Muscle layer of duodenum (tissue), 2 donors: ENCODE results near the gene TRAF3IP1.
"Not testable (repeated sequence)": the region's sequence is repeated elsewhere in the genome, so short reads cannot be mapped to it uniquely, and the experiment has no call there.

Experiments
- H3K27ac ChIP-seq: one replicate; pipeline ENCODE4 v1.7.0; 2013; ENCODE audit warnings: mild to moderate bottlenecking, low read length
- H3K27me3 ChIP-seq: one replicate; pipeline ENCODE4 v1.7.0; 2013; ENCODE audit warnings: low read depth, mild to moderate bottlenecking, control low read depth, low read length
- H3K36me3 ChIP-seq, 2 donors: one replicate each; pipeline ENCODE4 v1.7.0; 2013; ENCODE audit warnings: low read length in 2 of 2, control low read depth in 1 of 2, mild to moderate bottlenecking in 1 of 2; ENCODE audit not compliant: insufficient read depth in 2 of 2, control insufficient read depth in 1 of 2
- H3K4me1 ChIP-seq, 2 donors: one replicate each; pipeline ENCODE4 v1.7.0; 2013; ENCODE audit warnings: low read length in 2 of 2, mild to moderate bottlenecking in 2 of 2, control low read depth in 1 of 2, moderate library complexity in 1 of 2; ENCODE audit not compliant: insufficient read depth in 2 of 2, control insufficient read depth in 1 of 2
- H3K4me3 ChIP-seq, 2 donors: one replicate each; pipeline ENCODE4 v1.7.0; 2013; ENCODE audit warnings: low read length in 2 of 2, low read depth in 1 of 2, mild to moderate bottlenecking in 1 of 2
- H3K9me3 ChIP-seq, 2 donors: one replicate each; pipeline ENCODE4 v1.7.0; 2013; ENCODE audit warnings: low read length in 2 of 2, control low read depth in 1 of 2, mild to moderate bottlenecking in 1 of 2; ENCODE audit not compliant: control insufficient read depth in 1 of 2
- donor health status: healthy.

TRAF3IP1 gene

GRCh38 chr2:238435752-238436096 is 115.4 kb downstream of the TRAF3IP1 start:
- H3K9me3 ChIP-seq: no peaks in the 10 kb centered on the region
- H3K36me3 ChIP-seq: peaks cover 29 to 40% of the 10 kb centered on the region in 2 donors
- H3K4me1 ChIP-seq: peaks cover 0 to 6% of the 10 kb centered on the region in 2 donors
- no peaks in the 10 kb centered on the region for H3K27me3 ChIP-seq
- no peak overlapping the region for H3K4me3 ChIP-seq
- H3K27ac ChIP-seq: no peak overlapping the region

DNA sequence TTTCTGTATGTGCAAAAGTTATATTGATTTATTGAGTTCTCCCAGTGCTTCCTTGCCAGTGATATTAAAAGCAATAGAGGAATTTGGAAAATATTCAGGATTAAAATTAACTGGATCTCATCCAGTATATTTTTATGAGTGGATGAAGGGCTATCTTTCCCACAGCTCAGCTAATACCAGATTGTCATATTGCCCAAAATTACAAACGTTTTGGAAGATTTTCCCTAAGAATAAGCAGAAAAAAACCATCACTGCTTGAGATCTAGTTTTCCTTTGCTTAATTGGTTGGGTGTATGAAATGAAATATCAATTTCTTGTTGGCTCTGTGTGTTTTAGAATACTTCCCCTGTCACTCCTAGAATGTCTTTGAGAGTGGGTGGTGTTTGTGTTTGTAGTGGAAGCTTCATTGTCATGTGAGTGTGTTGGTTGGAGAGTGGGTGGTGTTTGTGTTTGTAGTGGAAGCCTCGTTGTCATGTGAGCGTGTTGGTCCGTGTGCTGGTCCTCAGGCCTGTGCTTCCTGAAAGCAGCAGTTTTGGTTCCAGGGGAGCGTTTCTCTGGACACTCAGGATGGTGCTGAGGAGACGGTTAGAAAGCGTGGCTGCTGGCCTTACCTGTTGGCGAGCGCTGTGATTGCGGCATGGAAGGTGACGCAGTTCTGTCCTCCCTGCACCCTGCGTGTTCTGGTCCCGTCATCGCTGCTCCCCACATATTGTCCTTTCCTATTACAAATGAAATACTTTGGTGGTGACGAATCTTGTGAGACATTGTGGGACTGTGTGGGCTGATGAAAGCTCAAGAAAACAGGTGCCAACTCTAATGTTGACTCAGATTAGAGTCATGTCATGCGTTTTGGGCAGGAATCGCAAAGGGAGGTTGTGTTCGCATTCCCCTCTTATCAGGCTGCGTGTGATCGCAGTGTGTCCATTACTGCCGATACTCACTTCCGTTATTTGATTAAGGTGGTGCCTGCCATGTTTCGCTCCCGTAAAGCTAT is 118.8 kb downstream of the TRAF3IP1 start:
- no peaks in the 10 kb centered on the region for H3K9me3 ChIP-seq
- H3K27ac ChIP-seq: no peak overlapping the region
- H3K4me1 ChIP-seq: peaks cover 0 to 11% of the 10 kb centered on the region in 2 donors
- H3K4me3 ChIP-seq: no peak overlapping the region
- no peaks in the 10 kb centered on the region for H3K27me3 ChIP-seq
- H3K36me3 ChIP-seq: peaks cover 21 to 28% of the 10 kb centered on the region in 2 donors

DNA sequence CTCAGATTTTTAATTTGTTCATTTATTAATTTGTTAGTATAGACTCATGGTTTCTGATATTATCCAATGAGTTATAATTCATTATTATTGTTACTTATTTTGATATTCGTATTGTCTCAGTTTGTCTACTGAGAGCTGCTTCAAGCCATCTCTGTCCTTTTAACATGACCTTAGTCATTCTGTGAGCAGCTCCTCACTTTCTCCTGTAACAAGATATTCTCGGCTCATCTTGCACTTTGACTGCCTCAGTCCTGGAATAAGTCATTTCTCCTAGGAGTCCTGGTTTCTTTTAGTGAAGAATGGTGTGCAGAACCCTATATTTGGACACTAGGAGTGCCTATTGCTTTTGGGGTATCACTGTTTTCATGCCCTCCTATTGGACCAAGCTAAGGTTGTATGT is 119.6 kb downstream of the TRAF3IP1 start:
- Histone ChIP-seq H3K9me3 (no peaks in the 10 kb centered on the region), H3K4me1 (peaks cover 0 to 11% of the 10 kb centered on the region in 2 donors), H3K27ac (no peak overlapping the region), H3K27me3 (no peaks in the 10 kb centered on the region), H3K4me3 (no peak overlapping the region), H3K36me3 (peaks cover 21 to 28% of the 10 kb centered on the region in 2 donors)

DNA sequence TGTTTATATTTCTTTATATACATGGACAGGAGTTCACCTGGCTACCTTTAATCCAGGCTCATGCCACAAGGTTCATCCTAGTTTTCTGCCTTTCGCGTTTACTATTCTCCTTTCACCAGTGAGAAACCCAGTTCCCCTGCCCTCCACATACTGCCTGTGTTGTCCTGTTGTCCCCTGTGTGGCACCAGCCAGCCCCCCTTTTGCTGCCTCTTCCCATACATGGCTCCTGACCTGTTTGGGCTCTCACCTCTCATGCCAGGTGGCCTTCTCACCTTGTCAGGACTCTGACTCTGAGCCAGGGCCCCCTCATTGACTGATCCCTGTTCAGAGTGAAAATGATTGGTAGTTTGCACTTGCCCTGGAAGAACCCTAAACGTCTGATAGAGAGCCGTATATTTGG is 120.0 kb downstream of the TRAF3IP1 start:
- Histone ChIP-seq H3K4me1 (peaks cover 0 to 11% of the 10 kb centered on the region in 2 donors), H3K9me3 (no peaks in the 10 kb centered on the region), H3K27me3 (no peaks in the 10 kb centered on the region), H3K4me3 (no peak overlapping the region), H3K36me3 (peaks cover 23 to 28% of the 10 kb centered on the region in 2 donors), H3K27ac (no peak overlapping the region)

- H3K27me3 ChIP-seq: no peaks in the 10 kb centered on the region
- no peaks in the 10 kb centered on the region for H3K9me3 ChIP-seq
- H3K4me3 ChIP-seq: no peak overlapping the region
- H3K27ac ChIP-seq: no peak overlapping the region
- H3K4me1 ChIP-seq: peaks cover 0 to 11% of the 10 kb centered on the region in 2 donors
- H3K36me3 ChIP-seq: peaks cover 25 to 28% of the 10 kb centered on the region in 2 donors
Observed at GRCh38 chr2:238440767-238441166, 120.4 kb downstream of the TRAF3IP1 start.

DNA sequence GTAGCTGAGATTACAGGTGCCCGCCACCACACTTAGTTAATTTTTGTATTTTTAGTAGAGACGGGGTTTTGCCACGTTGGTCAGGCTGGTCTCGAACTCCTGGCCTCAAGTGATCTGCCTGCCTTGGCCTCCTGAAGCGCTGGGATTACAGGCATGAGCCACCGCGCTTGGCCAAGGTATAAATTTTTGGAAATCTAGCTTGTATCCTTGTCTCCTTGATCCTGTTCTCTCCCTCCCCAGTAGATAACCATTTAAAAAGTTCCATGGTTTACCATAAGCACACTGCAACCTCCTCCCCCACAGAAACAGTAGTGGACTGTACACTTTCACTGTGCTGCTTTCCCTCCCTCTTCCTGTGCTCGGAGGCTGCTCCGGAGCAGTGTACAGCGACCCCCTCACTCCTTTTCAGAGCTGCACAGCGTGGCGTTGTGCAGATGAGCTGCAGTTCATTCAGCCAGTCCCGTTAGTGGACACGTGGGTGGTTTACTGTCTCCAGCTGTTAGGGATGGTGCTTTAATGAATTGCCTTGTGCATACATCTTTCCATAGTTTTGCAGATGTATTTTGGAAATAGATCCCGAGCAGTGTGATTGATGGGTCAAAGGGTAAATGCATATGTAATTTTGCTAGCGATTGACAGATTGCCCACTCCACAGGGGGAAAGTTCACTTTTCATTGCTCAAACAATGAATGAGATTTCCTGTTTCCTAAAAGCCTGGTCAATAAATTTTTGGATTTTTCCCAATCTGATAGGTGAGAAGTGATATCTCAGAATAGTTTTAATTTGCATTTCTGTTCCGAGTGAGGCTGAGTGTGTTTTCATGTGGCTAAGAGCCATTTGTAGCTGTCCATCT is 121.2 kb downstream of the TRAF3IP1 start:
- Histone ChIP-seq H3K4me3 (no peak overlapping the region), H3K27ac (no peak overlapping the region), H3K4me1 (peaks cover 0 to 11% of the 10 kb centered on the region in 2 donors), H3K36me3 (peaks cover 32 to 34% of the 10 kb centered on the region in 2 donors), H3K9me3 (no peaks in the 10 kb centered on the region), H3K27me3 (no peaks in the 10 kb centered on the region)

- H3K4me3 ChIP-seq, H3K9me3 ChIP-seq, H3K27me3 ChIP-seq, H3K27ac ChIP-seq: not testable (repeated sequence)
- peaks cover 0 to 11% of the 10 kb centered on the region in 2 donors for H3K4me1 ChIP-seq
- H3K36me3 ChIP-seq: peaks cover 40 to 41% of the 10 kb centered on the region in 2 donors
Observed at GRCh38 chr2:238442257-238442656, 121.9 kb downstream of the TRAF3IP1 start.

DNA sequence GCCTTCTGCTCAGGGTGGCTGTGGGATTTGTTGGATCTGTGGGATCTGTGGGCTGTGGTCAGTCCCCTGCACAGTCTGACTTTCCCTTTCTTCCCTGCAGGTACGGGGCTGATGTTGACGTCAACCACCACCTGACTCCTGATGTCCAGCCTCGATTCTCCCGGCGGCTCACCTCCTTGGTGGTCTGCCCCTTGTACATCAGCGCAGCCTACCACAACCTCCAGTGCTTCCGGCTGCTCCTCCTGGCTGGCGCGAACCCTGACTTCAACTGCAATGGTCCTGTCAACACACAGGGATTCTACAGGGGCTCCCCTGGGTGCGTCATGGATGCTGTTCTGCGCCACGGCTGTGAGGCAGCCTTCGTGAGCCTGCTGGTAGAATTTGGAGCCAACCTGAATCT is 123.9 kb downstream of the TRAF3IP1 start:
- Histone ChIP-seq H3K9me3 (no peaks in the 10 kb centered on the region), H3K4me3 (no peak overlapping the region), H3K36me3 (peaks cover 44 to 51% of the 10 kb centered on the region in 2 donors), H3K27ac (no peak overlapping the region), H3K27me3 (no peaks in the 10 kb centered on the region), H3K4me1 (peaks cover 0 to 15% of the 10 kb centered on the region in 2 donors)

GRCh38 chr2:238445409-238446190 is 125.3 kb downstream of the TRAF3IP1 start:
- Histone ChIP-seq H3K27ac (no peak overlapping the region), H3K36me3 (peaks cover 44 to 51% of the 10 kb centered on the region in 2 donors), H3K4me3 (no peak overlapping the region), H3K9me3 (no peaks in the 10 kb centered on the region), H3K27me3 (no peaks in the 10 kb centered on the region), H3K4me1 (peaks cover 0 to 18% of the 10 kb centered on the region in 2 donors)

DNA sequence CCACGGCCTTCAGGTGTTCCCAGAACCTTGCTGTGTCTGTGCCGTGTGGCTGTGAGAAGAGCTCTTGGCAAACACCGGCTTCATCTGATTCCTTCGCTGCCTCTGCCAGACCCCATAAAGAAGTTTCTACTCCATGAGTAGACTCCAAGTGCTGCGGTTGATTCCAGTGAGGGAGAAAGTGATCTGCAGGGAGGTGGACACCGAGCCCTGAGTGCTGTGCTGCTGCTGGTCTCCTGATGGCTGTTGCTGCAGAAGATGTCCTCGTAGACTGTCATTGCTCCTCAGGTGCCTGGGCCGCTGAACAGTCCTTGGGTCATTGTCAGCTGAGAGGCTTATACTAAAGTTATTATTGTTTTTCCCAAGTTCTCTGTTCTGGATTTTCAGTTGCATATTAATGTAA is 126.1 kb downstream of the TRAF3IP1 start:
- H3K9me3 ChIP-seq: no peaks in the 10 kb centered on the region
- no peaks in the 10 kb centered on the region for H3K27me3 ChIP-seq
- no peak overlapping the region for H3K4me3 ChIP-seq
- H3K27ac ChIP-seq: no peak overlapping the region
- peaks cover 48 to 51% of the 10 kb centered on the region in 2 donors for H3K36me3 ChIP-seq
- peaks cover 0 to 17% of the 10 kb centered on the region in 2 donors for H3K4me1 ChIP-seq
